Keratinocyte (primary cell): ENCODE measurements around the gene COL1A2. TPM values are rescaled to one million over a fixed set of nuclear protein-coding genes. Genes with fewer than 3 reads are reported as not detected.

Source experiments
- DNase-seq: peaks from one replicate; pipeline ENCODE4 v3.0.0-alpha.2; 2011; ENCODE audit warnings: low read depth, missing footprints, low spot score
- FAIRE-seq: peaks from 2 replicates; lab custom pipeline; 2011; peaks lifted over from hg19 to GRCh38; lab: Jason Lieb, UNC
- H2AFZ ChIP-seq: 2 replicates; pipeline ENCODE4 v1.6.0; 2012; ENCODE audit warnings: low read length, control low read depth, inconsistent platforms; ENCODE audit not compliant: control insufficient read depth
- H3K27ac ChIP-seq: 2 replicates; pipeline ENCODE4 v1.5.1; 2011; ENCODE audit warnings: low read length; ENCODE audit not compliant: control insufficient read depth, insufficient read depth
- H3K27me3 ChIP-seq: 3 replicates; pipeline ENCODE4 v1.6.0; 2011; ENCODE audit warnings: low read length; ENCODE audit not compliant: control insufficient read depth, insufficient read depth; ENCODE audit errors: extremely low read depth
- H3K36me3 ChIP-seq, 2 experiments: 2 replicates in 1 of 2; 3 replicates in 1 of 2; pipeline ENCODE4 v1.5.1; 2011; ENCODE audit warnings: low read length in 2 of 2, mild to moderate bottlenecking in 1 of 2; ENCODE audit not compliant: control insufficient read depth in 2 of 2, insufficient read depth in 2 of 2; ENCODE audit errors: extremely low read depth in 1 of 2
- H3K4me1 ChIP-seq: 3 replicates; pipeline ENCODE4 v1.5.1; 2011; ENCODE audit warnings: low read length; ENCODE audit not compliant: control insufficient read depth, insufficient read depth; ENCODE audit errors: extremely low read depth
- H3K4me2 ChIP-seq: 3 replicates; pipeline ENCODE4 v1.6.0; 2011; ENCODE audit warnings: low read depth, low read length; ENCODE audit not compliant: control insufficient read depth, insufficient read depth; ENCODE audit errors: extremely low read depth
- H3K4me3 ChIP-seq, 3 experiments: fragments of 200-600 bp in 1 of 3; sonication (generic) in 1 of 3; 2 replicates in 2 of 3; 3 replicates in 1 of 3; pipeline ENCODE4 v1.5.1; 2011 to 2016; ENCODE audit warnings: low read length in 3 of 3, mild to moderate bottlenecking in 3 of 3, control low read depth in 2 of 3, inconsistent platforms in 1 of 3, low read depth in 1 of 3, mixed read lengths in 1 of 3, mixed run types in 1 of 3, moderate library complexity in 1 of 3; ENCODE audit not compliant: control insufficient read depth in 2 of 3, insufficient read depth in 2 of 3; ENCODE audit errors: extremely low read depth in 1 of 3
- H3K79me2 ChIP-seq: 2 replicates; pipeline ENCODE4 v1.6.0; 2012; ENCODE audit warnings: low read length; ENCODE audit not compliant: control insufficient read depth, insufficient read depth
- H3K9ac ChIP-seq: 3 replicates; pipeline ENCODE4 v1.6.0; 2011; ENCODE audit warnings: low read length; ENCODE audit not compliant: control insufficient read depth, insufficient read depth; ENCODE audit errors: extremely low read depth
- H3K9me1 ChIP-seq: 3 replicates; pipeline ENCODE4 v1.6.0; 2011; ENCODE audit warnings: low read length; ENCODE audit not compliant: control insufficient read depth, insufficient read depth; ENCODE audit errors: extremely low read depth
- H3K9me3 ChIP-seq: 2 replicates; pipeline ENCODE4 v1.5.1; 2012; ENCODE audit warnings: low read depth, low read length; ENCODE audit not compliant: control insufficient read depth
- H4K20me1 ChIP-seq: 3 replicates; pipeline ENCODE4 v1.6.0; 2011; ENCODE audit warnings: low read length; ENCODE audit not compliant: control insufficient read depth, insufficient read depth; ENCODE audit errors: extremely low read depth
- CTCF ChIP-seq, 3 experiments: IDR thresholded peaks in 1 of 3; conservative IDR thresholded peaks in 1 of 3; optimal IDR thresholded peaks in 1 of 3; 2 replicates in 2 of 3; 3 replicates in 1 of 3; pipeline versions ENCODE3 to v1.5.1; 2011; ENCODE audit warnings: low read length in 3 of 3, mild to moderate bottlenecking in 3 of 3, moderate library complexity in 2 of 3, control low read depth in 1 of 3, inconsistent platforms in 1 of 3; ENCODE audit not compliant: insufficient read depth in 2 of 3; ENCODE audit errors: extremely low read depth in 1 of 3
- EZH2 ChIP-seq: IDR thresholded peaks from one replicate; pipeline ENCODE4 v1.6.1; 2012; ENCODE audit warnings: inconsistent platforms, mild to moderate bottlenecking, low read length, moderate library complexity
- dilution Hi-C: fragments of 300-500 bp; cut with MboI; formaldehyde crosslinking; loops from one replicate; pipeline ENCODE4 v1.7.0; 2020; ENCODE audit warnings: low sequenced_read_pairs; ENCODE audit not compliant: extremely low pct_ligation_motif_present
- polyA plus RNA-seq, 5 experiments: library from polyadenylated mRNA; depleted of rRNA in 3 of 5; stranded (reverse) in 3 of 5; stranded (forward) in 1 of 5; unstranded in 1 of 5; fragments of >200 nt; gene quantifications; 1 replicate in 1 of 5; 2 replicates in 3 of 5; 3 replicates in 1 of 5; pipeline versions ENCODE4 v1.2.1 to v1.2.3, GENCODE V29; 2011 to 2012; ENCODE audit warnings: missing spikeins in 2 of 5, low read depth in 1 of 5, low replicate concordance in 1 of 5

The COL1A2 gene
- polyA plus RNA-seq, 1 donor (not counting 4 experiments of a cell fraction or from before 2014, with no cell fraction given), result 0.13 TPM

- Histone ChIP-seq H2AFZ (no peak overlapping the region), H3K27me3 (no peaks in the 10 kb centered on the region), H3K79me2 (no peaks in the 10 kb centered on the region), H3K4me1 (no peaks in the 10 kb centered on the region), H4K20me1 (no peaks in the 10 kb centered on the region), H3K9ac (no peak overlapping the region), H3K36me3 (no peaks in the 10 kb centered on the region), H3K9me1 (no peaks in the 10 kb centered on the region), H3K4me2 (no peak overlapping the region), H3K27ac (no peak overlapping the region), H3K9me3 (no peaks in the 10 kb centered on the region), H3K4me3 (no peak overlapping the region)
- dilution Hi-C loops, result no loop called here
- TF ChIP-seq CTCF (optimal IDR thresholded peaks at IDR 0.05 in 1 of 3, IDR thresholded peaks at IDR 0.05 in 1 of 3, conservative IDR thresholded peaks at IDR 0.05 in 1 of 3; ENCODE audit: extremely low read depth in 1 of 3, insufficient read depth in 2 of 3, low read length in 3 of 3) (no peak), EZH2 (no peak)
- no peak for FAIRE-seq
- no peak for DNase-seq
These were observed 12.6 kb upstream of the COL1A2 start for GRCh38 chr7:94382132-94382531.

GRCh38 chr7:94382746-94383145, 11.9 kb upstream of the COL1A2 start:
- Histone ChIP-seq H3K9ac (no peak overlapping the region), H3K79me2 (no peaks in the 10 kb centered on the region), H3K9me1 (no peaks in the 10 kb centered on the region), H3K4me3 (no peak overlapping the region), H3K4me1 (no peaks in the 10 kb centered on the region), H2AFZ (no peak overlapping the region), H3K9me3 (no peaks in the 10 kb centered on the region), H3K4me2 (no peak overlapping the region), H4K20me1 (no peaks in the 10 kb centered on the region), H3K27me3 (no peaks in the 10 kb centered on the region), H3K36me3 (no peaks in the 10 kb centered on the region), H3K27ac (no peak overlapping the region)
- DNase-seq (no peak), FAIRE-seq (peak; percentile 36)
- dilution Hi-C loops, result no loop called here
- TF ChIP-seq EZH2 (no peak), CTCF (optimal IDR thresholded peaks at IDR 0.05 in 1 of 3, IDR thresholded peaks at IDR 0.05 in 1 of 3, conservative IDR thresholded peaks at IDR 0.05 in 1 of 3; ENCODE audit: extremely low read depth in 1 of 3, insufficient read depth in 2 of 3, low read length in 3 of 3) (no peak)
